ENCODE measurements around the gene TRIM23. TPM values are rescaled to one million over a fixed set of nuclear protein-coding genes. Genes with fewer than 3 reads are reported as not detected.
"Not testable (repeated sequence)": the region's sequence is repeated elsewhere in the genome, so short reads cannot be mapped to it uniquely, and the experiment has no call there.

Gene TRIM23
- 10 to 100 TPM; 23.9 to 26.1 (median 24.5) TPM for polyA plus RNA-seq (ENCODE audit: insufficient read length in 4 of 4)

DNA sequence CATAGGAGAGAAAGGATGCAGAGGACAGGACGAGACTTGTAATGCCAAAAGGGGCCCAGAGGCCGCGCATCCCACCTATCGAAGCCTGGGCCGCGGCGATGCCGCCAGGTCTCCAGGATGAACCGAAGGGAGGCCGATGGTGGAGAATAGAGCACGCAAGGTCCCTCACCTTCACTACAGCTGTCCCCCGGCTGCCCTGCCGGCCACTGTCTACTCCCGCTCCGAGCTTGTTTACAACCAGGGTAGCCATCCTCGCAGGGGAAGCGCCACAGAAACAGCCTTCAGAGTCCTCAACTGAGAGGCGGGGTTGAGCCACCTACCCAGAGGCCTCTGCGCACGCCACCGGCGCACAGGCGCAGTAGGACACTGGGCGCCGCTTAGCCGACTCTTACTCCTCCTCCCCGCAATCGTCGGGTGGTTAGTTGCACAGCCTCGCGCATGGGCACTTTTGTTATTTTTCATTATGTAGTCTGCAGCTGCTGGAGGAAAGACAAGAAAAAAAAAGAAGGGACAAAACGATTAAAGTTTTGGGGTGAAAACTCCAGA is at the start of gene TRIM23:
TRIM23 (minus strand) TSS at position 309 of the 546 bp plus-strand sequence; CDS start at position 250, 59 bp downstream.
- DNase-seq (ENCODE audit: low read depth in 4 of 4, low spot score in 3 of 4), result peak; percentile 88 to 92 (median 90)

DNA sequence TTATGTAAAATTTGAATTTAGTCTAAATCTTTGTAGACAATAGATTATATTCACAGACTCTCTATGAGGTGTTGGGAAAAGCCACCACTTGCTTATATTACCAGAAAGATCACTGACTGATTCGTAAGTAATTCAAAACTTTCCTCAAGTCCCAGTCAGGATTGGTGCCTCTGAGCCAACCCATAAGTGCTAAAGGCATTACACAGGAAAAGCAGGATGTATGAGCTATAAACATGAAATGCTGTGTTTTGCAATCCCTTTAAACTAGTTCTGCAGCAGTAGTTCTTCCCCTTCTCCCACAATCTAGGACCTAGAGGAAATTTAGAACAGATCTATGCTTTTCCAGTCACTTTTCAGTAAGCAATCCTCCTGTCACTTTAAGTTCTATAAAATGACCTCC is 48.7 kb upstream of the TRIM23 start:
- no peak for DNase-seq (ENCODE audit: low read depth in 4 of 4, low spot score in 3 of 4)

DNA sequence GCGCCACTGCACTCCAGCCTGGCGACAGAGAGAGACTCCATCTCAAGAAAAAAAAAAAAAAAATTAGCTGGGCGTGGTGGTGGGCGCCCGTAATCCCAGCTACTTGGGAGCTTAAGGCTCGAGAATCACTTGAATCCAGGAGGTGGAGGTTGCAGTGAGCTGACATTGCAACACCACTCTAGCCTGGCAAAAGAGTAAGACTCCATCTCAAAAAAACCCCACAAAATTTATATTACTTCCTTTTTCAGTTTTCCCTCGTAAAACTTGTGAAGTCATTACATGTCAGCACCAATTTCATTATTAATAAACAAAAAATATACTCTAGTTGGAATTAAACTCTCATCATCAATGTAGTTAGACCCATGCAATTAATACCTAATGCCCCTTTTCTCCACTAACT is 44.6 kb upstream of the TRIM23 start:
- no peak for DNase-seq (ENCODE audit: low read depth in 4 of 4, low spot score in 3 of 4)

DNA sequence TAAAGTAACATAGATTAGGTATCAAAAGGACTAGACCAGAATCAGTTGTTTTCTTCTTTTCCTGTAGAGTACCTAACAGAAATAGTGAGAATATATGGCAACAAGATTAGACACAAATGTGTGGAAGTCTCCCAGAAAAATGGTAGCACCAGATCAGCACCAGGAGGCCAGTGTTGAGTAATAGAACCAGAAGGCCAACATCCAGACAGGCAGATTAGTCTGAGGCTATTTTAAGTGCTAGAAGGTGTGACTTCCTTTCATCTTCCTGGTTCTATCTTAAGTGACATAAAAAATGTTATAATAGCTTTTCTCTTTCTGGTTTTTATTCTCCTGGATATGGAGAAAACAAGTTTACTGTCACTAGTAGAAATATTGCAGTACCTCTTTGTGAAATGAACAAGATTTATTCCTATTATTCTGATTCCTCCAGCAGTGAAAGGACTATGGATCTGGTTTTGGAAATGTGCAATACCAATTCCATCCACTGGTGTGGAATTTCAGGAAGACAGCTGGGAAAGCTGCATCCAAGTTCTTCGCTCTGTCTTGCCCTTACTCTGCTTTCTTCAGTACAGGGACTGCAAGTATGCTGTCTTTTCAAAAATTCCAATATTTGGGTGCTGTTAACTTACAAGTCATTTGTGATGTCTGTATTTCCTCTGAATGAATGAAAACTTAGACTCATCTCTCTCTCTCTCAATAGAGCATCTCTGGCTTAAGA is 39.8 kb upstream of the TRIM23 start:
- no peak for DNase-seq (ENCODE audit: low read depth in 4 of 4, low spot score in 3 of 4)

DNA sequence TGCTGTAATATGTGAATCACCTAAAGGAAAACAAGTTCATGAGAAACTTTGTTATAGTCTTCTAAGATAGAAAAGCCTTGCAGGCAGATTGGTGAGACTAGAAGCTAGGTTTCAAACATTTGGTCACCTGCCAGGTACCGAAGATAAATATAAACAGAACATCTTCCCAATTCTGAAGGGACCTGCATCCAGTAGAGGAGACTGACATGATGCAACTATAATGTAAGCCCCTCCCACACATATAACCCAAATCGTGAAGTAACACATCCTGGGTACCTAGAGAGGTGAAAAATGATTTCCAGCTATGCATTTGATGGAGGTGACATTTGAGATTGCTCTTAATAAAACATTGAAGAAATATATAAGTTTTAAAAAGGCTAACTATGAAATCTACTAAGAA is 30.6 kb upstream of the TRIM23 start:
- DNase-seq (ENCODE audit: low read depth in 4 of 4, low spot score in 3 of 4), result no peak

DNA sequence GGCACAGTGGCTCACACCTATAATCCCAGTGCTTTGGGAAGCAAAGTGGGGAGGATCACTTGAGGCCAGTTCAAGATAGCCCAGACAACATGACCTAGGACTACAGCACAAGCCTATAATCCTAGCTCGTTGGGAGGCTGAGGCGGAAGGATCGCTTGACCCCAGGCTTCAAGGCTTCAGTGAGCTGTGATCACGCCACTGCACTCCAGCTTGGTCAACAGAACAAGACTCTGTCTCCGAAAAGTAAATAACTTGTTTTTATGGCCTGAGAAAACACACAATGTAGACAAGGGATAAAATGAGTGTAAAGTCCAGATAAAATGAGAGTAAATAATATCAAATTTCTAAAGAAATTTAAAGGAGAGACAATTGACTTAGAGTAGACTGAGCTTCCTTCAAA is 27.0 kb upstream of the TRIM23 start:
- DNase-seq (ENCODE audit: low read depth in 4 of 4, low spot score in 3 of 4), result no peak

DNA sequence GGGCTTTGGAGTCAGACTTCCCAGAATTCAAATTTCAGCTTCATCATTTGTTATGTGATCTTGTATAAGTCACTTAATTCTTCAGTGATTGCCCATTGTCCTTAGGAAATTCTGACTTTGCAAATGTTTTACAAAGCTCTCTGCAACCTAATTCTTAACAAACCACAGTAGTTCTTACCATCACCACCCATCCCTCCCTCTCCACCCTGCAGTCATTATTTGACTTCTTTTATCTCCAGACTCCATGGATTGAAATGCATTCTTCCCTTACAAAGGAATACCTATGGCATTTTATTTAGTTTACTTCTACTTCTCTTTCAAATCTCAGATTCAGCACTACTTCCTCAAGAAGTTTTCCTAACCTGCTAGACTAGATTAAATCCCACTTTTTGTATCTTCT is 23.8 kb upstream of the TRIM23 start:
- DNase-seq (ENCODE audit: low read depth in 4 of 4, low spot score in 3 of 4), result no peak

DNA sequence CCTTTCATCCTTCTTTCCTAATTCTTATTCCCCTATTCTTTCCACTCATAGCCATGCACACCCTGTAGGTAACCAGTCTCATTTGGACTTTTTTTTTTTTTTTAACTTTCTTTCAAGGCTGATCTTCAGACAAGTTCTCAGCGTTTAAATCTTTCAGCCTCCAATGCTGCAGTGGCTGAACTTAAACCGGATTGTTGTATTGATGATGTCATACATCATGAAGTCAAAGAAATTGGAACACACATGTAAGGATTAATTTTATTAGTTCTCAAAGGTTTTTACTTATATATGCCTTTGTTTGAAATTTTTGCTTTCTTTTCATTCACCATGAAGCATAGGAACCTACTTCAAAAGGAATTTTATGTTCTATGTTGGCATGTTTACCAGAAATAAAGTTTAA is 22.8 kb upstream of the TRIM23 start:
- no peak for DNase-seq (ENCODE audit: low read depth in 4 of 4, low spot score in 3 of 4)

DNA sequence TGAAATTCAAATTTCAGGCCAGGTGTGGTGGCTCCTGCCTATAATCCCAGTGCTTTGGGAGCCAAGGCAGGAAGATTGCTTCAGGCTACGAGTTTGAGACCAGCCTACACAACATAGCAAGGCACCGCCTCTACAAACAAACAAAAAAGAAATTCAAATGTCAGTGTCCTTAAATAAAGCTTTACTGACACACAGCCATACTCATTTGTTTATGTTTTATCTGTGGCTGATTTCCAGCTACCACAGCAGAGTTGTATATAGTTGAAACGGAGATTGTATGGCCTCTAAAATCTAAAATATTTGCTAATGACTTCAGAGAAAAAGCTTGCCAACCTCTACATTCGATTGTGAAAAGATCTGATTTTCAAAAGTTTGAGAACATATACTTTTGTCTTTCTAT is 16.1 kb upstream of the TRIM23 start:
- DNase-seq (ENCODE audit: low read depth in 4 of 4, low spot score in 3 of 4), result no peak

DNA sequence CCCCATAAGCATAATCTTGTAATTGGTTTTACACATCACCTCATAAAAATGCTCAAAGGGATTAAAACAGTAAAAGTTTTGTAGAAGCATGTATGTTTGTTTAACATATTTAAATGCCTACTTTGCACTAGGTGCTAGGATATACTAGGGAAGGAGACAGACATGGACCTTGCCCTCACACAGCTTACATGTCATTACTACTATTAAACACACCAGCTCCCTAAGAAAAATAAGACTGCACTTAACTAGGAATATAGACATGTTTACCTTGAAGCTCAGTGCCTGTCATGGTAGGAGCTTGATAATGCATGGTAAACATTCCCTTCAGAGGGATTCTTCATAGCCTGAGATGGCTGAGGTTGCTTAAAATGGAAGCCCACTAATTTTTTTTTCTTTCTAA is 6.8 kb upstream of the TRIM23 start:
- no peak for DNase-seq (ENCODE audit: low read depth in 4 of 4, low spot score in 3 of 4)

DNA sequence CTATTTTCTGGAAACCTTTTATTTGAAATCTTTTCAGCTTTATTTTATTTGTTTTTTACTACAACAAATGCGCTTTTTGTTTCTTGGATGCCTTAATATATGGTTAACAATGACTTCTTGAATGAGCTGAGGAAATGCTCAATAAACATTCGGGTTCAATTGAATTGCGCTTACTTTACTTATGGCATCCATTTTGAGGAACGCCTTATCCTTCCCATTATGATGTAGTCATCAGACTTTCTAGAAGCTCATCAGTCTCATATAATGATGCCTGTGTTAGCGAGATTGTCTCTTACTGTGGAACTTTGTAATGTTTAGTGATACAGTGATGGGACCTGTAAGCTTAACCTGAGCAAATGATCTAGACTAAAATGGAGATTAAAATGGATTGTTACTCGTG is 1.6 kb upstream of the TRIM23 start:
- DNase-seq (ENCODE audit: low read depth in 4 of 4, low spot score in 3 of 4), result no peak

DNA sequence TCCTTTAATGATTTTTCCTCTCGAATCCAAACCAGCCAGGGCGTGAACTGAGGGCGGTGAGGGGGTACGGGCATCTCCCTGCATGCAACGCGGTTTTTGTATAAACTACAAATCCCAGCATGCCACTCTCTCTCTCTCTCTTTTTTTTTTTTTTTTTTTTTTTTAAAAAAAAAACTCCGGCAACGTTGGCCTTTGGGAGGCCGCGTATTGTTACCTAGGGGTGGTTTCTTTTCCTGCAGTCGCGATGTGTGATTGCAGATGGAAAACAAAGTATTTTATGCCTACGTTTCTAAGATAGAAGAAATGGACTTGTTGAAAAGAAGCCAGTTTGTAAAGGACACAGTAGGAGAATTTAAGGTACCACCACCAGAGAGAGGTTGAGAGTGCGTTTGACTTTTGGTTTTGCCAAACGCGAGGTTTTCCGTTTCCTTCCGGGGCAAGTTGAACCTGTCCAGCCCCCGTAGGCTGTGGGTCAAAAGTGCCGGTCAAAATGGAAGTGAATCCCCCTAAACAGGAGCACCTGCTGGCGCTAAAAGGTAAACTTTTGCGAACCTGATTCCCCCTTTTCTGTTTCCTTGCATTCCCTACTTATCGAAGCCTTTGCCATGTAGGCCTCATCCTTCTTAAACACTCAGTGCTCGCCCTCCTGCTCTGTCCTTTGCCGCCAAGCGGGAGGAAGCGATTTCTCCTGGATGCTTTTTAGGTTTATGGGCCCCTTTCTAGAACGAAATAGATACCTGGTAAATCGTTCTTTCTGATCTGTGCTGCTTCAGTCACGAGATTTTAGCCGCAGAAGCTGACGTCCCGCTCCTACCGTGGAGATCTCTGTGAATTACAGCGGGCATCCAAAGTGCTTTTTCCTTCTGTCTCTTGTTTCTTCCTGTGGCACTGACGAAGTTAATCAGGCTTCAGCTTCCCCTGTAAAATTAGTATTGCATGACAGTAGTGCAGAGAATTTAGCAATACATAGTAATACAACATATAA is 730 bp upstream of the TRIM23 start, which contains the start of the genes SHLD3 and TRAPPC13:
SHLD3 (plus strand) TSS at position 457 of the 985 bp plus-strand sequence. CDS start 4,561 bp downstream, outside the sequence.
TRAPPC13 (plus strand) TSS at position 457 of the 985 bp plus-strand sequence; CDS start at position 491, 34 bp downstream.
- peak; percentile 84 to 92 (median 88) for DNase-seq (ENCODE audit: low read depth in 4 of 4, low spot score in 3 of 4)

DNA sequence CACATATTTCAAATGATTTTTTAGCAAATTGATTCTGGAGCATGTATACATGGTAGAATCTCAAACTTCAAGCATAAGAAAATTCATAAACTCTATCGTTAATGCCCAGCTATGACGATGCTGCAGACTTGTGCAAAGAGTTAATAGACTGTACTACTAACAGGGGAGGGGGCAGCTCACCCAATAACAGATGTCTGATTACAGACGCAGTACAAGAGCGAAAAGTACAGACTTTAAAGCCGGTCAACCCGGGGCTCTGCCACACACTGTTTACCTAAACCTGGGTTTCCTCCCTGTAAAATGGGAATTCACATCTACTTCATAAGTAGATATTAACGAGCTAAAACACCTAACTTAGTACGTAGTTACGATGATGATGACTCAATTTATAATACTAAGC is 651 bp downstream of the TRIM23 start:
- no peak for DNase-seq (ENCODE audit: low read depth in 4 of 4, low spot score in 3 of 4)

DNA sequence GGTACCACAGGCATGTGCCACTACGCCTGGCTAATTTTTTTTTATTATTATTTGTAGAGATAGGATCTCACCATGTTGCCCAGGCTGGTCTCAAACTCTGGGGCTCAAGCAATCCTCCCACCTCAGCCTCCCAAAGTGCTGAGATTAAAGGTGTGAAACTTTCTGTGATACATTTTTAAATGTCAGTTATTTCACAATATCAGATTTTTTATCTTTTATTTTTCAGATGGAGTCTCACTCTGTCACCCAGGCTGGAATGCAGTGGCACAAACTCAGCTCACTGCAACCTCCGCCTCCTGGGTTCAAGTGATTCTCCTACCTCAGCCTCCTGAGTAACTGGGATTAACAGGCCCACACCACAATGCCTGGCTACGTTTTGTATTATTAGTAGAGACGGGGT is 2.2 kb downstream of the TRIM23 start:
- not testable (repeated sequence) for DNase-seq (ENCODE audit: low read depth in 4 of 4, low spot score in 3 of 4)

DNA sequence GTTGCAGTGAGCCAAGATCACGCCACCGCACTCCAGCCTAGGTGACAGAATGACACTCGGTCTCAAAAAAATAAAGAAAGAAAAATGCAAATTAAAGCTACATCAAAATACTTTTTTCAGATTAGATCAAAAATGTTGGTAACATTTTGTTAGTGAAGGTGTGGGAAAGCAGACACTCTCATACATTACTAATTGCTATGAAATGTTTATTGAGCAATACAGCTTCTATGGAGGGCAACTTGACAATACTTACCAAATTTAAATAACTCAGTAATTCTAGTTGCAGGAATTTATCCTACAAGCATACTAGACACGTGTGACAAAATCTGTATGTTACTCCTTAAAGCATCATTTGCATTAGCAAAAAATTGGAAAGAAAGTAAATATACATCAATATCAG is 4.1 kb downstream of the TRIM23 start:
- DNase-seq (ENCODE audit: low read depth in 4 of 4, low spot score in 3 of 4), result no peak

DNA sequence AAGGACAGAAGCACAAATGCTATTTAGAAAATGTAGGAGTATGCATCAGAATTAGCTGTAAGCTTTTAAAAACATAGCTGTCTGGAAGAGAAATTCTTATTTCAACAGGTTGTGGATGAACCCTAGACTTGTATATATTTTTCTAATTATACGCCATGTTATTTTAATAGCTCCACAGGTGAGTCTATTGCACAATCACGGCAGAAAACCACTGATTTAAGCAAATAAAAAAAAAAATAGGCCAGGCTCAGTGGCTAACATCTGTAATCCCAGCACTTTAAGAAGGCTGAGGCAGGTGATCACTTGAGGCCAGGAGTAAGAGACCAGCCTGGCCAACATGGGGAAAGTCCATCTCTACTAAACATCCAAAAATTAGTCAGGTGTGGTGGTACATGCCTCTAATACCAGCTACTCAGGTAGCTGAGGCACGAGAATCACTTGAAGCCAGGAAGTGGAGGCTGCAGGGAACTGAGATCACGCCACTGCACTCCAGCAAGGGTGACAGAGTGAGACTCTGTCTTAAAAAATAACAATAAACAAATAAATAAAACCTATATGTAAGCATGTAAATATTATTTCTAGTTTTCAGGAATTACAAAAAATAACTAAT is 11.7 kb downstream of the TRIM23 start:
- no peak for DNase-seq (ENCODE audit: low read depth in 4 of 4, low spot score in 3 of 4)

DNA sequence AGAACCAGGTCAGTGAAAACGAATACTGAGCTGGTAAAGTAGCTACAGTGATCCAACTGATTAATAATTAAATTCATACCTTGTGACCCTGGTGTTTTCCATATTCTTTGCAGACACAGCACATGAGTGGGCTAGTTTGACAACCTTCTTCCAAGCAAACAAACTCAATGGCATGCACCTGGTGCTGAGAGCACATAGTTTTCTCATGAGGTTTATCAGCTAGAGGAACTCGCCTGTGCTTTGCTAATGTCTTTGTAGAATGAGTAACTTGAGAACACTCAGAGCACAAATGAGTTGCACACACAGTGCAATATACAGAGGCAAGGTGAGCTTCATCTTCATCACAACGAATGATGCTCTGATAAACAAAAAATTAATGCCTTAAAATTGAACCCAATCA is 12.6 kb downstream of the TRIM23 start:
- DNase-seq (ENCODE audit: low read depth in 4 of 4, low spot score in 3 of 4), result peak in 2 of 4 donors; percentile 35 to 40

DNA sequence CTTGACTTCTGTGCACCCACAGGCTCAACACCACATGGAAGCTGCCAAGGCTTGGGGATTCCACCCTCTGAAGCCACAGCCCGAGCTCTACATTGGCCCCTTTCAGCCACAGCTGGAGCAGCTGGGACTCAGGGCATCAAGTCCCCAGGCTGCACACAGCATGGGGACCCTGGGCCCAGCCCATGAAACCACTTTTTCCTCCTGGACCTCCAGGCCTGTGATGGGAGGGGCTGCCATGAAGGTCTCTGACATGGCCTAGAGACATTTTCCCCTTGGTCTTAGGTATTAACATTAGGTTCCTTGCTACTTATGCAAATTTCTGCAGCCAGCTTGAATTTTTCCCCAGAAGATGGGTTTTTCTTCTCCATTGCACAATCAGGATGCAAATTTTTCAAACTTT is 22.4 kb downstream of the TRIM23 start:
- DNase-seq (ENCODE audit: low read depth in 4 of 4, low spot score in 3 of 4), result not testable (repeated sequence)

DNA sequence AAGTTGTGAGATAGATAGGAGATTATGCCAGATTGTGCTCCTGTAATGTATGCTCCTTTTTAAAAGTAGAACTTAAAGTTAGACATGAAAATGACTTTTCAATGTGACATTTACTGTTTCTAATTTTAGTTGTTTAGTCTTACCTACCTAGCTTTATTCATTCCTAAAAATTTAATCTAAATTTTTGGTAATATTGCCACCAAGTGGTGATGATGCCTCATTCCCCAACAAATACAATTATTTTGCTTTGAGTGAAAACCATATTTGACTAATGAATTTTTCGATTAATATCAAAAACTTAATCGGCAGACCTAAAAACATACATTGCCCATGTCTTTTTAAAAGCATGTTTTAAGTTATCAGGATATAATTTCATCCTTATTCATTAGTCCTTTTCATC is 35.4 kb downstream of the TRIM23 start:
- no peak for DNase-seq (ENCODE audit: low read depth in 4 of 4, low spot score in 3 of 4)

DNA sequence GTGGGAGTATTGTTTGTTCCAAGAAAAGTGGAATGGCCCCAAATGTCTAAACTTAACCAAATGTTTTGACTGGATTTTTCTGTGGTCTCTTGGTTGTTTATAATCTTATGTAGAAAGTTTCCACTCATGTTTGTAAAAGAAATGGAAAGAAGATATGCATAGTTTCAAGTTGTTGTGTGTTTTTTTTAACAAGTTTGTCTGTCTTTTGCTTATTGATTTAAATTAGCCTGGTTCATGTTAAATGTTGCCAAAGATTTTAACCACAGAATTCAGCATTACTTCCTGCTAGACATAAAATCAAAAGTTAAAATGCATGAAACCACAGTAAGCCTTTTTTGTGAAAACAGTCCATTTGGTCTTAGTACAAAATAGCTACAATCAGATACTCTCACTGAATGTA is 47.0 kb downstream of the TRIM23 start:
- DNase-seq (ENCODE audit: low read depth in 4 of 4, low spot score in 3 of 4), result no peak

All from left renal pelvis (tissue), 4 donors.